ENCODE measurements around the gene PPM1H.

PPM1H gene

GRCh38 chr12:62924084-62924483 is 10.9 kb downstream of the PPM1H start:
- H3K4me3 ChIP-seq (ENCODE audit: low read depth, low read length) = no peak overlapping the region
- no peak for TF ChIP-seq CTCF (IDR thresholded peaks at IDR 0.05; ENCODE audit: low read depth, low read length)

GRCh38 chr12:62922539-62922938 is 12.4 kb downstream of the PPM1H start:
- H3K4me3 ChIP-seq (ENCODE audit: low read depth, low read length) = no peak overlapping the region
- no peak for TF ChIP-seq CTCF (IDR thresholded peaks at IDR 0.05; ENCODE audit: low read depth, low read length)

- no peak overlapping the region for H3K4me3 ChIP-seq (ENCODE audit: low read depth, low read length)
- TF ChIP-seq CTCF (IDR thresholded peaks at IDR 0.05; ENCODE audit: low read depth, low read length) = no peak
Observed at GRCh38 chr12:62919838-62920237, 15.1 kb downstream of the PPM1H start.

- TF ChIP-seq CTCF (IDR thresholded peaks at IDR 0.05; ENCODE audit: low read depth, low read length) = no peak
- no peak overlapping the region for H3K4me3 ChIP-seq (ENCODE audit: low read depth, low read length)
Observed at GRCh38 chr12:62917926-62918325, 17.0 kb downstream of the PPM1H start.

GRCh38 chr12:62916632-62917425 is 18.1 kb downstream of the PPM1H start:
- no peak for TF ChIP-seq CTCF (IDR thresholded peaks at IDR 0.05; ENCODE audit: low read depth, low read length)
- H3K4me3 ChIP-seq (ENCODE audit: low read depth, low read length) = no peak overlapping the region

GRCh38 chr12:62915204-62915529 is 19.8 kb downstream of the PPM1H start:
- TF ChIP-seq CTCF (IDR thresholded peaks at IDR 0.05; ENCODE audit: low read depth, low read length) = no peak
- H3K4me3 ChIP-seq (ENCODE audit: low read depth, low read length) = no peak overlapping the region

GRCh38 chr12:62914443-62915203 is 20.3 kb downstream of the PPM1H start:
- H3K4me3 ChIP-seq (ENCODE audit: low read depth, low read length) = no peak overlapping the region
- no peak for TF ChIP-seq CTCF (IDR thresholded peaks at IDR 0.05; ENCODE audit: low read depth, low read length)
